ENCODE results near the gene CAMTA1. TPM values are rescaled to one million over a fixed set of nuclear protein-coding genes. Genes with fewer than 3 reads are reported as not detected.

Gene CAMTA1
- total and polyA plus RNA-seq, 4 donors: 18.0 to 93.5 (median 35.8) TPM

DNA sequence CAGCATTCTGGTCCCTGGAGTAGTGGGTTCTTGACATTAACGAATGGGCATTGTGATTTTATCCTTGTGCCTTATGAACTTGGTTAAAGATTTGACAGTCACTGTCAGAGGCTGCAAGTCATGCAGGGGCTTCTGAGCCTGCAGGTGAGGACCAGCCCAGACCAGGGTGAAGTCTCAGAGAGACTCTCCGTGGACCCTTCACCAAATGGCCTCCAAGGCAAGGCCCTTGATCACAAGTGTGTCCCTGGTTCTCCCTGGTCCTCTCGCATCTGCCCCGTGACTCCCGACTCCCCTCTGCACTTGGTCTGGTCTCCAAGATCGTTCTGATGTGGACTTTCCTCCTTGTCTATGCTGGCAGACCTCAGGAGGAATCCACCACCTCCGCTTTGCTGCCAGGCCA is 509.4 kb downstream of the CAMTA1 start:
- Histone ChIP-seq H3K36me3 (ENCODE audit: control insufficient read depth in 4 of 4, insufficient read depth in 3 of 4, low read depth in 1 of 4, low read length in 3 of 4) (no peaks in the 10 kb centered on the region), H3K27me3 (ENCODE audit: control insufficient read depth in 4 of 4, insufficient read depth in 4 of 4, low read length in 3 of 4) (no peaks in the 10 kb centered on the region), H3K27ac (ENCODE audit: low read depth in 1 of 2, low read length in 2 of 2) (no peak overlapping the region), H3K9me3 (ENCODE audit: control insufficient read depth in 4 of 4, low read length in 3 of 4) (no peaks in the 10 kb centered on the region), H3K9ac (ENCODE audit: low read depth in 1 of 2, low read length in 2 of 2) (no peak overlapping the region), H3K4me1 (ENCODE audit: control insufficient read depth in 4 of 4, insufficient read depth in 4 of 4, low read length in 3 of 4) (no peaks in the 10 kb centered on the region), H3K4me3 (ENCODE audit: low read depth in 1 of 3, low read length in 3 of 3) (no peak overlapping the region)
- TF ChIP-seq FOXA2 (IDR thresholded peaks at IDR 0.05) (no peak), HNF4G (IDR thresholded peaks at IDR 0.05) (no peak), GABPA (IDR thresholded peaks at IDR 0.05 in 1 of 2, conservative IDR thresholded peaks at IDR 0.05 in 1 of 2) (no peak), SP1 (IDR thresholded peaks at IDR 0.05) (no peak), TAF1 (conservative IDR thresholded peaks at IDR 0.05) (no peak)
- TF ChIP-seq, protein P1, sequence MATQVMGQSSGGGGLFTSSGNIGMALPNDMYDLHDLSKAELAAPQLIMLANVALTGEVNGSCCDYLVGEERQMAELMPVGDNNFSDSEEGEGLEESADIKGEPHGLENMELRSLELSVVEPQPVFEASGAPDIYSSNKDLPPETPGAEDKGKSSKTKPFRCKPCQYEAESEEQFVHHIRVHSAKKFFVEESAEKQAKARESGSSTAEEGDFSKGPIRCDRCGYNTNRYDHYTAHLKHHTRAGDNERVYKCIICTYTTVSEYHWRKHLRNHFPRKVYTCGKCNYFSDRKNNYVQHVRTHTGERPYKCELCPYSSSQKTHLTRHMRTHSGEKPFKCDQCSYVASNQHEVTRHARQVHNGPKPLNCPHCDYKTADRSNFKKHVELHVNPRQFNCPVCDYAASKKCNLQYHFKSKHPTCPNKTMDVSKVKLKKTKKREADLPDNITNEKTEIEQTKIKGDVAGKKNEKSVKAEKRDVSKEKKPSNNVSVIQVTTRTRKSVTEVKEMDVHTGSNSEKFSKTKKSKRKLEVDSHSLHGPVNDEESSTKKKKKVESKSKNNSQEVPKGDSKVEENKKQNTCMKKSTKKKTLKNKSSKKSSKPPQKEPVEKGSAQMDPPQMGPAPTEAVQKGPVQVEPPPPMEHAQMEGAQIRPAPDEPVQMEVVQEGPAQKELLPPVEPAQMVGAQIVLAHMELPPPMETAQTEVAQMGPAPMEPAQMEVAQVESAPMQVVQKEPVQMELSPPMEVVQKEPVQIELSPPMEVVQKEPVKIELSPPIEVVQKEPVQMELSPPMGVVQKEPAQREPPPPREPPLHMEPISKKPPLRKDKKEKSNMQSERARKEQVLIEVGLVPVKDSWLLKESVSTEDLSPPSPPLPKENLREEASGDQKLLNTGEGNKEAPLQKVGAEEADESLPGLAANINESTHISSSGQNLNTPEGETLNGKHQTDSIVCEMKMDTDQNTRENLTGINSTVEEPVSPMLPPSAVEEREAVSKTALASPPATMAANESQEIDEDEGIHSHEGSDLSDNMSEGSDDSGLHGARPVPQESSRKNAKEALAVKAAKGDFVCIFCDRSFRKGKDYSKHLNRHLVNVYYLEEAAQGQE (IDR thresholded peaks at IDR 0.05): no peak
- no peak for DNase-seq (ENCODE audit: low spot score)
- WGBS: 87% methylated on average over 7 of the region's 7 CpGs

DNA sequence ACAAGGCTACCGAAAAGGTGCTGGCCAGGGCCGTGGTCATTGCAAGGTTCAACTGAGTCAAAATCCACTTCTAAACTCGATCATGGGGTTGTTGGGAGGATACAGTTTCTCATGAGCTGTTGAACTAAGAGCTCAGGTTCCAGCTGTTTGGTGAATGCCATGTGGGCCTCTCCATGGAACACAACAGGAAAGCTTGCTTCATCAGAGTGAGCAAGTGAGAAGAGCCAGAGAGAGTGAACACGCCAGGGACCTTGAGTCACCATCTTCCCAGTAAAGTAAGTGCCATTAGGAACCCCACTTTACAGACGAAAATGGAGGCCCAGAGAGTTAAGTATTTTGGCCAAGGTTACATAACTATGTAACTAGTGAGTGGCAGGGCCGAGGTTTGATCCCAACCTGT is 510.7 kb downstream of the CAMTA1 start:
- Histone ChIP-seq H3K4me3 (ENCODE audit: low read depth in 1 of 3, low read length in 3 of 3) (no peak overlapping the region), H3K9ac (ENCODE audit: low read depth in 1 of 2, low read length in 2 of 2) (no peak overlapping the region), H3K4me1 (ENCODE audit: control insufficient read depth in 4 of 4, insufficient read depth in 4 of 4, low read length in 3 of 4) (no peaks in the 10 kb centered on the region), H3K27ac (ENCODE audit: low read depth in 1 of 2, low read length in 2 of 2) (no peak overlapping the region), H3K27me3 (ENCODE audit: control insufficient read depth in 4 of 4, insufficient read depth in 4 of 4, low read length in 3 of 4) (no peaks in the 10 kb centered on the region), H3K9me3 (ENCODE audit: control insufficient read depth in 4 of 4, low read length in 3 of 4) (no peaks in the 10 kb centered on the region), H3K36me3 (ENCODE audit: control insufficient read depth in 4 of 4, insufficient read depth in 3 of 4, low read depth in 1 of 4, low read length in 3 of 4) (no peaks in the 10 kb centered on the region)
- TF ChIP-seq, protein P2, sequence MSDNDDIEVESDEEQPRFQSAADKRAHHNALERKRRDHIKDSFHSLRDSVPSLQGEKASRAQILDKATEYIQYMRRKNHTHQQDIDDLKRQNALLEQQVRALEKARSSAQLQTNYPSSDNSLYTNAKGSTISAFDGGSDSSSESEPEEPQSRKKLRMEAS (IDR thresholded peaks at IDR 0.05): no peak
- TF ChIP-seq RAD21 (IDR thresholded peaks at IDR 0.05) (no peak), FOXA1 (IDR thresholded peaks at IDR 0.05) (no peak), RXRA (IDR thresholded peaks at IDR 0.05) (no peak), SP1 (IDR thresholded peaks at IDR 0.05) (no peak), HNF4G (IDR thresholded peaks at IDR 0.05) (no peak), NR2F2 (IDR thresholded peaks at IDR 0.05) (no peak), HNF4A (conservative IDR thresholded peaks at IDR 0.05) (no peak)
- TF ChIP-seq, protein P1 (IDR thresholded peaks at IDR 0.05): no peak
- DNase-seq (ENCODE audit: low spot score): no peak
- 85% methylated on average over 6 of the region's 6 CpGs for WGBS

Measured in liver (tissue), 9 donors.